Left kidney (tissue), 2 donors: Measurements from ENCODE around the gene TRPM1. TPM values are rescaled to one million over a fixed set of nuclear protein-coding genes. Genes with fewer than 3 reads are reported as not detected.

ENCODE experiments used
- DNase-seq: peaks from one replicate; pipeline ENCODE4 v3.0.0-alpha.2; 2013
- polyA plus RNA-seq: library from polyadenylated mRNA; unstranded; fragments of 120-200 nt; gene quantifications from one replicate; pipeline ENCODE4 v1.2.1, GENCODE V29; 2013; ENCODE audit not compliant: insufficient read length

The TRPM1 gene
- polyA plus RNA-seq, 1 donor = 0.07 TPM

- no peak for DNase-seq
Observed at GRCh38 chr15:31082771-31083369, 18.7 kb downstream of the TRPM1 start.

GRCh38 chr15:31081588-31082250 is 19.8 kb downstream of the TRPM1 start:
- DNase-seq = no peak

GRCh38 chr15:31081056-31081455 is 20.5 kb downstream of the TRPM1 start:
- no peak for DNase-seq

- no peak for DNase-seq
Observed at GRCh38 chr15:31080591-31081014, 20.9 kb downstream of the TRPM1 start.

GRCh38 chr15:31079519-31079918 is 22.0 kb downstream of the TRPM1 start:
- DNase-seq = no peak

GRCh38 chr15:31078471-31078870 is 23.1 kb downstream of the TRPM1 start:
- no peak for DNase-seq

- no peak for DNase-seq
Observed at GRCh38 chr15:31077941-31078340, 23.6 kb downstream of the TRPM1 start.

GRCh38 chr15:31077181-31077580 is 24.3 kb downstream of the TRPM1 start:
- no peak for DNase-seq

- DNase-seq = no peak
Observed at GRCh38 chr15:31074321-31074720, 27.2 kb downstream of the TRPM1 start.

- no peak for DNase-seq
Observed at GRCh38 chr15:31070867-31071266, 30.7 kb downstream of the TRPM1 start.

- peak; percentile 26 for DNase-seq
Observed at GRCh38 chr15:31069360-31070000, 32.0 kb downstream of the TRPM1 start.

GRCh38 chr15:31067890-31068603 is 33.5 kb downstream of the TRPM1 start:
- DNase-seq = no peak

GRCh38 chr15:31065824-31066223 is 35.7 kb downstream of the TRPM1 start:
- DNase-seq = no peak

- no peak for DNase-seq
Observed at GRCh38 chr15:31062911-31063310, 38.6 kb downstream of the TRPM1 start.

- no peak for DNase-seq
Observed at GRCh38 chr15:31062310-31062847, 39.1 kb downstream of the TRPM1 start.

GRCh38 chr15:31060429-31061140 is 40.9 kb downstream of the TRPM1 start:
- no peak for DNase-seq

- DNase-seq = no peak
Observed at GRCh38 chr15:31058236-31058962, 43.1 kb downstream of the TRPM1 start.

GRCh38 chr15:31051496-31052080 is 49.9 kb downstream of the TRPM1 start:
- DNase-seq = no peak

- DNase-seq = no peak
Observed at GRCh38 chr15:31050953-31051352, 50.6 kb downstream of the TRPM1 start.

GRCh38 chr15:31049682-31050615 is 51.6 kb downstream of the TRPM1 start:
- no peak for DNase-seq
